ENCODE data around the gene AEN. TPM values are rescaled to one million over a fixed set of nuclear protein-coding genes. Genes with fewer than 3 reads are reported as not detected.

AEN gene
- total RNA-seq, 1 experiment from 2014 or later = 23.9 TPM

DNA sequence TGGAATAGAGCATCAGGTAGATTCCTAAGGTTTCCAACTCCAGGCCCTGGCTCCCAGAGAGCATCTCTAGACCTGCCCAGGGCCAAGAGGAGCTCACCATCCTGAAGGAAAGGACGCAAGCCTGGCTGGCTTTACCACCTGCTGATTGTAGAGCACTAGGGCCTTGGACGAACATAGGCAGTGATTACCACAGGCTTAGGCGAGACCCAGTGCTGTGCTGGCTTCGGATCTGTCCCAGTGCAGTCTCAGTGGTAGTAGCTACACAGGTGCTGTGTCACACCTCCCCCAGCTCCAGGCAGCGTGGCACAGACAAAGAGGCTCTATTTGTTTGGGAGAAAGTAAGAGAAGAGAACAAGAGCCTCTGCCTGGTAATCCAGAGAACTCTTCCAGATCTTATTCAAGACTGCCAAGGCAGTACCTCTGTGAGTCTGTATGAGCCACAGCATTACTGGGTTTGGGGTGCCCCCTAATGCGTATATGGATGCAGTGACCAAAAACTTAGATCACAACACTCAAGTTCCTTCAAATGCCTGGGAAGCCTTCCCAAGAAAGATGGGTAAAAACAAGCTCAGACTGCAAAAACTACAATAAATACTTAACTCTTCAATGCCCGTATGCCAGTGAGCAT lies 43.1 kb downstream of the AEN start:
- DNase-seq (ENCODE audit: low spot score) = no peak

DNA sequence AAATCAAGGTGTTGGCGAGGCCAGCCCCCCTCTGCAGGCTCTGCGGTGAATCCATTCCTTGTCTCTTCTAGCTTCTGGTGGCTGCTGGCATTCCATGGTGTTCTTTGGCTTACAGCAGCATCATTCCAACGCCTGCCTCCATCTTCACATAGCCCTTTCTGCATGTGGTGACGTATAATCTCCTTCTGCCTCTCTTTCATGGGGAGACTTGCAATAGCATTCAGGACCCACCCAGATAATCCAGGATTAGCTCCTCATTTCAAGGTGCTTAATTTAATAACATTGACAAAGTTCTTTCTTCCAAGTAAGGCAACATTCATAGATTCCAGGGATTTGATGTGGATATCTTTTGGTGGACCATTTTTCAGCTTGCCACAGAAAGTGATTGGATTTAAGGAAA lies 53.5 kb downstream of the AEN start:
- DNase-seq (ENCODE audit: low spot score) = no peak

- DNase-seq (ENCODE audit: low spot score) = no peak
These were observed 57.6 kb downstream of the AEN start for GRCh38 chr15:88678755-88679154.

DNA sequence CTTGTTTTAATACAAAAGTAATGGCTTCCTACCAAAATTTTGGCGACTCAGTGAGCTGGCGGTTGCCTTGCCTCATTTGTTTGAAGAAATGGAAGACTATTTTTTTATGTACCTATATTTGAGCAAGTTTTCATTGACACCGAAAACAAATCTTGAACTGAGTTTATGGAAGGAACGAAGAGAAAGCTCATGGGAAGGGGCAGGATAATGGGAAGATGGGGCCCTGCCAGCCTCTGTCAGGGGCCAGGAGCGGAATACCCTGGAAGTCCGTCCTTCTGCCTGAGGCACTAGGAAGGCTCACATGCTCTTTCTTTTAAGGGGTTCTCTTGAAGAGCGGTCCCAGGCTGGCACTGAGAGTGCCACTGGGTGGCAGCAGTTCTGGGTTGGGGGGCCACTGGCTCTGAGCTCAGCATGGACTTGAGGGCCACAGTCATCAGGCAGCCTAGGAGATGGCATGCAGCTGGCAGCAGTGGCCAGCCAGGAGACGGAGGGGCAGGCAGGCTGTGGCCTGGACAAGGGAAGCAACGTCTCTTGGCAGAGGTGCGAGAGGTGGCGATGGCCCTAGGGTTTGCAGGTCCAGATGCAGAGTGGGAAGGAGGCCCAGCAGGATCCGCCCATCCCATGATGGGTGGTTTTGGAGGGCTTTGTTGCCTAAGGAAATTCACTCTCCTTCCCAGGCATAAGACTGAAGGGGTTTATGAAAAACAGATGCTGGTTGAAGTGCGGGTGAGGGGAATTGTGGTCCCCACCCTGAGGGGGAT lies 59.3 kb downstream of the AEN start:
- no peak for DNase-seq (ENCODE audit: low spot score)

- no peak for DNase-seq (ENCODE audit: low spot score)
These were observed 60.6 kb downstream of the AEN start for GRCh38 chr15:88681610-88682221.

Other genes with a start within 250 kb of the AEN start
- gene MRPL46, start 154.0 kb upstream of the AEN start, total RNA-seq (2014; rRNA removed; shearing (Covaris generic)) = 32.9 and 46.9 TPM in 2 replicates
- gene MRPS11, start 153.6 kb upstream of the AEN start, total RNA-seq (2014; rRNA removed; shearing (Covaris generic)) = 62.4 and 70.7 TPM in 2 replicates
- 6.3 and 7.3 TPM in 2 replicates for gene DET1, start 74.7 kb upstream of the AEN start, total RNA-seq (2014; rRNA removed; shearing (Covaris generic))
- gene ISG20, start 17.7 kb downstream of the AEN start, total RNA-seq (2014; rRNA removed; shearing (Covaris generic)) = 14.7 and 20.9 TPM in 2 replicates
- gene ACAN, start 182.1 kb downstream of the AEN start, total RNA-seq (2014; rRNA removed; shearing (Covaris generic)) = 0.02 TPM in 1 of 2 replicates, not detected in the other

All from H4 (cell line).